C4-2B (cell line): Measurements from ENCODE around the gene SLC9A5.
A peak's percentile ranks its signal among the peaks of the same experiment; 100 is the strongest.

Experiments
- H3K27ac ChIP-seq: fragments of 450-650 bp; 2 replicates; pipeline ENCODE4 v1.5.1; 2017
- CTCF ChIP-seq: fragments of 450-650 bp; conservative IDR thresholded peaks from 2 replicates; pipeline ENCODE4 v1.5.1; 2017; ENCODE audit warnings: mild to moderate bottlenecking
- ZFX ChIP-seq: fragments of 450-650 bp; IDR thresholded peaks from 2 replicates; pipeline ENCODE4 v1.6.1; 2017

The SLC9A5 gene

GRCh38 chr16:67248401-67249177 is at the start of gene SLC9A5:
Gene SLC9A5, plus strand, starts transcription at chr16:67248979. Its CDS starts 36 bp downstream, at chr16:67249015.
- H3K27ac ChIP-seq, result peak within 1 kb of the TSS; percentile 93
- TF ChIP-seq CTCF, result peak; percentile 56
- no peak for TF ChIP-seq ZFX

GRCh38 chr16:67199011-67199807 is 49.6 kb upstream of the SLC9A5 start, which contains the start of gene ELMO3:
Gene ELMO3, plus strand, starts transcription at chr16:67199131. Its CDS starts 196 bp downstream, at chr16:67199327.
- TF ChIP-seq CTCF (peak; percentile 88), ZFX (peak; percentile 50; the same call in 1 of the 2 replicates)
- H3K27ac ChIP-seq, result peak within 1 kb of the TSS; percentile 84

GRCh38 chr16:67199808-67200198 is 49.0 kb upstream of the SLC9A5 start:
- no peak for TF ChIP-seq ZFX
- peak; percentile 83 for TF ChIP-seq CTCF
- H3K27ac ChIP-seq, result peak overlapping the region; percentile 84

- TF ChIP-seq CTCF, result no peak
- no peak for TF ChIP-seq ZFX
- H3K27ac ChIP-seq, result peak overlapping the region; percentile 84; the same call in 1 of the 2 replicates
Observed at GRCh38 chr16:67200491-67200890, 48.3 kb upstream of the SLC9A5 start.

GRCh38 chr16:67201411-67202345 is 47.1 kb upstream of the SLC9A5 start:
- H3K27ac ChIP-seq, result no peak overlapping the region
- TF ChIP-seq ZFX, result no peak

- TF ChIP-seq ZFX (no peak), CTCF (no peak)
- H3K27ac ChIP-seq, result no peak overlapping the region
Observed at GRCh38 chr16:67202426-67202825, 46.4 kb upstream of the SLC9A5 start.

- H3K27ac ChIP-seq, result no peak overlapping the region
- no peak for TF ChIP-seq ZFX
- no peak for TF ChIP-seq CTCF
Observed at GRCh38 chr16:67202956-67203493, 45.8 kb upstream of the SLC9A5 start.
